Lower leg skin (tissue), 4 donors: ENCODE measurements around the gene ENOX1. TPM values are rescaled to one million over a fixed set of nuclear protein-coding genes. Genes with fewer than 3 reads are reported as not detected.

ENCODE experiments used
- DNase-seq, 2 donors: peaks; one replicate each; pipeline ENCODE4 v3.0.0-alpha.2; 2019; ENCODE audit warnings: low spot score in 2 of 2
- H3K4me3 ChIP-seq: fragments of 200-600 bp; sonication (generic); 2 replicates; pipeline ENCODE4 v1.5.1; 2017; ENCODE audit warnings: mild to moderate bottlenecking, low read depth; ENCODE audit not compliant: poor library complexity, severe bottlenecking
- POLR2A ChIP-seq, 2 donors: fragments of 450-650 bp; IDR thresholded peaks; one replicate each; pipeline ENCODE4 v1.6.1; 2016 to 2017; ENCODE audit warnings: antibody characterized with exemption in 2 of 2, mild to moderate bottlenecking in 1 of 2, moderate library complexity in 1 of 2
- WGBS, 2 donors: methylation state at CpG; one replicate each; pipeline ENCODE4 v1.1.5; 2018; 5-methylcytosine and 5-hydroxymethylcytosine counted together
- intact Hi-C: fragments of 100-400 bp; cut with DNase I; formaldehyde crosslinking; loops from one replicate; pipeline ENCODE4 v1.15.0; 2023; ENCODE audit warnings: low total_unique reads
- total RNA-seq, 4 donors: library from RNA; depleted of rRNA; stranded (reverse); fragments of >200 nt; gene quantifications; one replicate each; pipeline ENCODE4 v1.1.0, GENCODE V29; 2016
- TF ChIP-seq, protein P1 (sequence below), 3 donors: fragments of 450-650 bp; IDR thresholded peaks; one replicate each; pipeline ENCODE4 v1.5.1; 2016; ENCODE audit warnings: antibody characterized with exemption in 3 of 3, mild to moderate bottlenecking in 3 of 3, moderate library complexity in 2 of 3

The ENOX1 gene
- total RNA-seq, 4 donors from 2014 or later: 0.11 to 0.52 (median 0.30) TPM

DNA sequence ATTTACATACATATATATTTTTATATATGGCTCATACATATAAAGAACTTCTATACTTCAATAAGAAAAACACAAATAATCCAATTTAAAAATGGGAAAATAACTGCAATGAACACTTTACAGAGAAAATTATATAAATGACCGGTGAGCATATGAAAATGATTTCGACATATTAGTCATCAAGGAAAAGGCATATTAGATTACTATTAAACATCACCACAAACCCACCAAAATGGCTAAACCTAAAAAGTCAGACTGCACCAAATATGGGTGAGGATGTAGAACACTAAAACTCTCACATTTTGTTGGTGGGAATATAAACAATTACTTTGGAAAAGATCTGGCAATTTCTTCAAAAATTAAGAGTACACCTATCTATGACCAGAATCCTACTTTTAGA lies 316.2 kb downstream of the ENOX1 start:
- 90 to 92% methylated on average over 2 of the region's 2 CpGs for WGBS, 2 donors
- no peak for TF ChIP-seq POLR2A (IDR thresholded peaks at IDR 0.05)
- TF ChIP-seq, protein P1, sequence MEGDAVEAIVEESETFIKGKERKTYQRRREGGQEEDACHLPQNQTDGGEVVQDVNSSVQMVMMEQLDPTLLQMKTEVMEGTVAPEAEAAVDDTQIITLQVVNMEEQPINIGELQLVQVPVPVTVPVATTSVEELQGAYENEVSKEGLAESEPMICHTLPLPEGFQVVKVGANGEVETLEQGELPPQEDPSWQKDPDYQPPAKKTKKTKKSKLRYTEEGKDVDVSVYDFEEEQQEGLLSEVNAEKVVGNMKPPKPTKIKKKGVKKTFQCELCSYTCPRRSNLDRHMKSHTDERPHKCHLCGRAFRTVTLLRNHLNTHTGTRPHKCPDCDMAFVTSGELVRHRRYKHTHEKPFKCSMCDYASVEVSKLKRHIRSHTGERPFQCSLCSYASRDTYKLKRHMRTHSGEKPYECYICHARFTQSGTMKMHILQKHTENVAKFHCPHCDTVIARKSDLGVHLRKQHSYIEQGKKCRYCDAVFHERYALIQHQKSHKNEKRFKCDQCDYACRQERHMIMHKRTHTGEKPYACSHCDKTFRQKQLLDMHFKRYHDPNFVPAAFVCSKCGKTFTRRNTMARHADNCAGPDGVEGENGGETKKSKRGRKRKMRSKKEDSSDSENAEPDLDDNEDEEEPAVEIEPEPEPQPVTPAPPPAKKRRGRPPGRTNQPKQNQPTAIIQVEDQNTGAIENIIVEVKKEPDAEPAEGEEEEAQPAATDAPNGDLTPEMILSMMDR (IDR thresholded peaks at IDR 0.05): no peak
- intact Hi-C loops: no loop called here
- H3K4me3 ChIP-seq: no peak overlapping the region
- DNase-seq: no peak

DNA sequence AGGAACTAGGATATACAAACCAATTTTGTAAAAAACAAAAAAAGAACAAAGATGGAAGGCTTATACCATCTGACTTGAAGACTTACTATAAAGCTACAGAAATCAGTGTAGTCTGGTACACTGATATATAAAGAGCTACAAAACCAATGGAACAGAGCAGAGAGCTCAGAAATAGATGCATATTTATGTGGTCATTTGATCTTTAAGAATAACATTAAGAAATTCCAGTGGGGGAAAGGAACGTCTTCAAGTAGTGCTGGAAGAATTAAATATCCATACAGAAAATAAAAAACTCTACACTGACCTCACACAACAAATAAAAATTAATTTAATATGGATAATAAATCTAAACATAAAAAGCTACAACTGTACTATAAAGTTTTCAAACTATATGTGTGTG lies 317.0 kb downstream of the ENOX1 start:
- TF ChIP-seq, protein P1 (IDR thresholded peaks at IDR 0.05): no peak
- no peak for TF ChIP-seq POLR2A (IDR thresholded peaks at IDR 0.05)
- 67 to 92% methylated on average over 1 of the region's 1 CpG for WGBS, 2 donors
- no peak overlapping the region for H3K4me3 ChIP-seq
- no peak for DNase-seq
- intact Hi-C loops: no loop called here

- no peak overlapping the region for H3K4me3 ChIP-seq
- 81 to 86% methylated on average over 3 of the region's 3 CpGs for WGBS, 2 donors
- intact Hi-C loops: loop anchor here (5.0 kb wide), 1 partner anchor 777 kb away; no protein-coding TSS in a partner anchor
- no peak for DNase-seq
- TF ChIP-seq POLR2A (IDR thresholded peaks at IDR 0.05): no peak
- TF ChIP-seq, protein P1 (IDR thresholded peaks at IDR 0.05): no peak
Measured at GRCh38 chr13:43464578-43465264, 322.1 kb downstream of the ENOX1 start.

- no peak overlapping the region for H3K4me3 ChIP-seq
- no peak for TF ChIP-seq POLR2A (IDR thresholded peaks at IDR 0.05)
- intact Hi-C loops: no loop called here
- DNase-seq: no peak
- 56 to 71% methylated on average over 10 of the region's 10 CpGs for whole genome bisulfite sequencing, 2 donors
Measured at GRCh38 chr13:43448605-43449336, 338.0 kb downstream of the ENOX1 start.

GRCh38 chr13:43446126-43446525 lies 340.6 kb downstream of the ENOX1 start:
- no peak overlapping the region for H3K4me3 ChIP-seq
- intact Hi-C loops: no loop called here
- 78 to 79% methylated on average over 1 of the region's 1 CpG for WGBS, 2 donors
- TF ChIP-seq POLR2A (IDR thresholded peaks at IDR 0.05): no peak
- TF ChIP-seq, protein P1 (IDR thresholded peaks at IDR 0.05): no peak
- no peak for DNase-seq

DNA sequence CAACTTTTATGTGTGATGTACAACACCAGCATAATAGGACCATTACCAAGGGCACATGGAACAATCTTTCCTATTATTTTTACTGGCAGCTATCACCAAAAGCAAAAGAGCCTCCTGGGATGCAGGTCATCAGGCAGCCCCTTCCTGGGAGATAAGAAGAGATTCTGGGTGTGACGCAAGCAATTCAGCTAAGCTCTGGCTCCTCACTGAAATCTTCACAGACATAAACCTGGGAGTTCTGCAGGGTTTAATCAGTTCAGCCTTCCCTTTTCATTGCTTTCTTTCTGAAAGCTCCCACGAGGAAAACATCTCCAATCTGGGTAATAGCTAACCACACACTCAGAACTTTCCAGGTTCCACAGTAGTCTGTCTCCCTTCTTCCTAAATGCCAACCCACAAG lies 341.1 kb downstream of the ENOX1 start:
- TF ChIP-seq POLR2A (IDR thresholded peaks at IDR 0.05): no peak
- TF ChIP-seq, protein P1 (IDR thresholded peaks at IDR 0.05): no peak
- DNase-seq: no peak
- 74 to 76% methylated on average over 2 of the region's 2 CpGs for WGBS, 2 donors
- no peak overlapping the region for H3K4me3 ChIP-seq
- intact Hi-C loops: no loop called here
